ENCODE results near the gene ZNF79. TPM values are rescaled to one million over a fixed set of nuclear protein-coding genes. Genes with fewer than 3 reads are reported as not detected.
"Not testable (repeated sequence)": the region's sequence is repeated elsewhere in the genome, so short reads cannot be mapped to it uniquely, and the experiment has no call there.

Gene ZNF79
- total RNA-seq, 1 experiment from 2014 or later: 4.4 TPM

DNA sequence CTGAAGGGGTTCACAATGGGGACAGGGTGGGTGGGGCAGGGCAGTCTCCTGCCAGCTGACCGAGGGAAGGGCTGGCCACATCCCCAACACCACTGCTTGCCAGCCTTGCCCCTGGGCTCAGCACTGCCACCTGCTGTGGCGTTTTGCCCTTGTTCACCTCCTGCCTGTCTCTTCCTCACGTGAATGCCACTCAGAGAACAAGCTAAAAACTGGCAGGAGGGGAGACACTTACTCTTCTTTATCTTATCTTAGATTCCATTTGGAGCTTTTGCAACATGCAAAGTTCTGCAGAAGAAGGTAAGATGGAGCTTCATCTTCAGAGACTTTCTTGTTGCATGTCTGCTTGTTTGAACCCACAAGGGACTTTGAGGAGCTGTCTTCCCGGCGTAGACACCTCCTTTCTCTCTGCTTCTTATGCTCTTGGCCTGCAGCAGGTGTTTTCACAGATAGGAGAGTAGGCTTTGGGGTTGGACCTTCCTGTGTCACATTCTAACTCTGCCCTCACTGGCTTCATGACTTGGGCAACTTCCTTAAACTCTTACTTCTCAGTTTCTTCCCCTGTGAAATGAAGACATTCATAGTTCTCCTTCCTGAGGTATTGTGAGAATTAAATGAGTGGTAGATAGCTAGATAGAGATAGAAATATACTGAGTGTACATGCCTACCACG lies 31.3 kb downstream of the ZNF79 start:
- DNase-seq (ENCODE audit: low read depth): no peak

DNA sequence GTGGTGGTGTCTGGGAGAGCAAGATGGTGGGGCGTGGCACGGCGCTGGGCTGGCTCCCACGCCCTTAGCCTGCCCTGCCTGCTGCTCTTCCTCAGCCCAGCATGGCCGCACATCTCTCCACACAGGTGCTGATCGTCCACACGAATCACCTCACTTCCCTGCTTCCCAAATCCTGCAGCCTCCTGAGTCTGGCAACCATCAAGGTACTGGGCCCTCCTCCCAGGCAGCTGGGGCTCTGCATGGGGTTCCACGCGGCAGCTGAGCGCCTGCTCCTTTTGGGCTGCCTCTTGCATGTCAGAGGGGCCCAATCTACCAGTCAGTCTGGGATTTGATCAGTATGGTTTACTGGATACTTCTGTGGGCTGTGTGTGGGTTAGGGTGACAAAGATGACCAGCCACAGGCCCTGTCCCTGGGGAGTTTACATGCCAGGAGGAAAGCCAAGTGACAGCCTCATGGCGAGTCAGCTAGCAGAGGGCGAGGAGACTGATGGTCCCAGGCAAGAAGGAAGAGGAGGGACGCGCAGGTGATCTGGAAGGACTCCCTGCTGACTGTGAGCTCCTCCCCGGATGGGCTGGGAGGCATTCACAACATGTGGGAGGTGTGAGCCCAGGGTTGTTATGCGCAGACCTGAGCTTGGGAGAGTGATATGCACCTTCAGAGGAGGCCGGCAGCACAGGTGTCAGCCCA lies 33.2 kb downstream of the ZNF79 start:
- no peak for DNase-seq (ENCODE audit: low read depth)

DNA sequence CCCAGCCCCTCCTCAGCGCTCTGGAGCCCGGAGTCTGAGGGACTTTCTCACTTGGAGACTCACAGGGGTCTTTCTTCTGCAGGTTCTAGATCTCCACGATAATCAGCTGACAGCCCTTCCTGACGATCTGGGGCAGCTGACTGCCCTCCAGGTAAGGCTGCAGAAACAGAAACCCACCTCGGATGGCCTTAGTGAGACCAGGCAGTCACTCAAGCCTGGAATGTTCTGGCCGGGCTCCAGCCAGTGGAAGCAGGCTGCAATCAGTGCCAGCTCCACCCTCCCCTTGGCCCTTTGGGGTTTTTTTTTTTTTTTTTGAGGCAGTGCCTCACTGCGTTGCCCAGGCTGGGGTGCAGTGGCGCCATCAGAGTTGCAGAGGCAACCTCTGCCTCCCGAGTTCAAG lies 34.7 kb downstream of the ZNF79 start:
- DNase-seq (ENCODE audit: low read depth): no peak

GRCh38 chr9:127463382-127463781 lies 39.2 kb downstream of the ZNF79 start:
- no peak for DNase-seq (ENCODE audit: low read depth)

- no peak for DNase-seq (ENCODE audit: low read depth)
These were observed 39.7 kb downstream of the ZNF79 start for GRCh38 chr9:127463911-127464310.

DNA sequence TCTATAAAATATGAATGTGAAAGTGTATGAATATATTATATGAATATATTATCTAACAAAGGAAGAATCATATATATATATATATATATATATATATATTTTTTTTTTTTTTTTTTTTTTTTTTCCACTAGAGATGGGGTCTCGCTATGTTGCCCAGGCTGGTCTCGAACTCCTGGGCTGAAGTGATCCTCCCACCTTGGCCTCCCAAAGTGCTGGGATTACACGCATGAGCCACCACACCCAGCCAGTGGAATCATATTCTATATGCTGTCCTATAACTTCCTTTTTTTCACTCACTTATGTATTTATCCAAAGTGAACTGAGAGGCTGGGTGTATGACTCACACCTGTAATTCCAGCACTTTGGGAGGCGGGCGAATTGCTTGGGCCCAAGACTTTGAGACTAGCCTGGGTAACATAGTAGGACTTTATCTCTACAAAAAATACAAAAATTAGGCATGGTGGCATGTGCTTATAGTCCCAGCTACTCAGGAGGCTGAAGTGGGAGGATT lies 42.3 kb downstream of the ZNF79 start:
- not testable (repeated sequence) for DNase-seq (ENCODE audit: low read depth)

DNA sequence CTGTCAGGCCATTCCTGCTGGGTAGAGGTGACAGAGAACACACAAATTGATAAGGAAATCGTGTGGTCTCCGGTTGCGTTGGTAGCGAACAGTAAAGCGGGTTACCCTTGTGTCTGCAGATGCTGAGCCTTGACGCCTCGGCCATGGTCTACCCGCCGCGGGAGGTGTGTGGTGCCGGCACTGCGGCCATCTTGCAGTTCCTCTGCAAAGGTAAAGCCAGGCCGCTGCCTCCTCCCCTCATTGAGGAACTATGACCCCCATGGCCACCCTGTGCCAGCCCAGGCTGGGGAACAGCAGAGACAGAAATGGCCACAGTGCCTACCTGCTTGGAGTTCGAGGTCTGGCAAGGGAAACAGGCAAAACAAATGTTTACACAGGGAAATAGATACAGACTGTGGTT lies 43.4 kb downstream of the ZNF79 start:
- DNase-seq (ENCODE audit: low read depth): no peak

DNA sequence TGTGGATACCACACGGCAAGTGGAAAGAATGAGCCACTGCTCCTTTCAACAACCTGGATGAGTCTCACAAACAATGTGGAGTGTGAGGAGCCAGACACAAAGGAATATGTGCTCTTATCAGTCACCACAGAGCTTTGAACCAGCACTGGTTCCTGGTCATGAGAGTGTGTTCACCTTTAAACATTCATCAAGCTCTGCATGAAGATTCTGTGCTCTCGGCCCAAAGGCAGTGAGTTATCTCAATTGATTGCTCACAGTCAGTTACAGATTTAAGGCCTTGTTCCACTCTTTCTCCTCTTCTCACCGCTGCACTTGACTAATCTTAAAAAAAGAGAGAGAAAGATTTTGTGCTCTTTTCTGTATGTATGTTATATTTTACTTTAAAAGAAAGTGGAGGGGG lies 46.5 kb downstream of the ZNF79 start:
- DNase-seq (ENCODE audit: low read depth): no peak

- DNase-seq (ENCODE audit: low read depth): no peak
These were observed 49.3 kb downstream of the ZNF79 start for GRCh38 chr9:127473501-127473900.

DNA sequence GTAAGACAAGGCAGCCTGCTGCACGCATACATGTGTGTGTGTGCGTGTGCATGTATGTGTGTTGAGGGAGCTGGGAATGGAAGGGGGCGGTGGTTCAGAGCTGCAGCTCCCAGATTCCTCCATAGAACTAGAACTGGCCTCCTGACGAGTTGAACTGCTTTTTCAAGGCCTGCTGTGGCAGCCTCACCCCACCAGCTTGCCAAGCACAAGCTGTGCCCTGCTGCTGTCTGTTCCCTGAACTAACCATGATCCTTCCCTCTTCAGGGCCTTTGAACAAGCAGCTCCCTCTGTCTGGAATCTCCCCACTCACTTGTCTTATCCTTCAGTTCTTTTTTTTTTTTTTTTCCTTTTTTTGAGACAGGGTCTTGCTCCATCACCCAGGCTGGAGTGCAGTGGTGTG lies 49.8 kb downstream of the ZNF79 start:
- DNase-seq (ENCODE audit: low read depth): no peak

DNA sequence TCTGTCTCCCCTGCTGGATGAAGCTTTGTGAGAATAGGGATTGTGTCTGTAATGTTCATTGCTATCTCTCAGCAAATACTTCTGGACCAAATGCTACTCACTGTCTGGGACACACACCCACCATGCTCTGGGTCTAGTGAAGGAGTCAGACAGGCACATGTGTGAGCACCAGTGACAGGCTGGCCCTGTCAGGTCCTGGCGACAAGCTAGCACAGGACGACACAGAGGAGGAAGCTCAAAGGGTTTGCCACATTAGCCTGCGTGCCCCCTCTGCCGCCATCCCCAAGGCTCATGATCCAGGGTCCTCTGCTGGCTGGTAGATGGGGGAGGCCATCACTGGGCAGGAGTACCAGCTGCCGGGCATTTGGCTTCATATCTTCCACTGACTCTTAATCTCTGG lies 50.4 kb downstream of the ZNF79 start:
- no peak for DNase-seq (ENCODE audit: low read depth)

DNA sequence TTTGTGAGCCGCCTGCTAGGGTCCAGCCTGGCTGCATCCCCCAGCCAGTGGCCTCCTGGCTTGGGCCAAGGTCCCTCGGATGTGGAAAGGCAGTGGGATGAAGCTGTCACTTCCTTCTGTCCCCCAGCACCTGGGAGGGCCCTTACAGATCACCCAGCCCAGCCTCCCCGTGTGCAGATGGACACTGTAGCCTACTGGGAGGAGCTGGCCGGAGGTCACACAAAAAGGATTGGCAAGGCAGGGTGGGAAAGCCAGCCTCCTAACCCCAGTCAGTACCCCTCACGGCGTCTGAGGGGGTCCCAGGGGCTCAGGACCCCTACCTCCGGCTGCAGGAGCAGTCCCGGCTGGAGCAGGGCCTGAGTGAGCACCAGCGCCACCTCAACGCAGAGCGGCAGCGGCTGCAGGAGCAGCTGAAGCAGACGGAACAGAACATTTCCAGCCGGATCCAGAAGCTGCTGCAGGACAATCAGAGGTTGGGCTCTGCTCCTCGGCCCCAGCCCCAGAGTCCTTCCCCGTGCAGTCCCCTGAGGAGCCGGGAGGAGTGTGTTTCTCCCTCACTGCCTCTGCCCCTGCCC lies 55.4 kb downstream of the ZNF79 start:
- DNase-seq (ENCODE audit: low read depth): no peak

- no peak for DNase-seq (ENCODE audit: low read depth)
These were observed 58.5 kb downstream of the ZNF79 start for GRCh38 chr9:127482662-127483061.

- no peak for DNase-seq (ENCODE audit: low read depth)
These were observed 61.8 kb downstream of the ZNF79 start for GRCh38 chr9:127485995-127486394.

GRCh38 chr9:127488946-127489345 lies 64.8 kb downstream of the ZNF79 start:
- no peak for DNase-seq (ENCODE audit: low read depth)

- DNase-seq (ENCODE audit: low read depth): no peak
These were observed 65.4 kb downstream of the ZNF79 start for GRCh38 chr9:127489471-127490115.

GRCh38 chr9:127490535-127491230 lies 66.5 kb downstream of the ZNF79 start:
- no peak for DNase-seq (ENCODE audit: low read depth)

DNA sequence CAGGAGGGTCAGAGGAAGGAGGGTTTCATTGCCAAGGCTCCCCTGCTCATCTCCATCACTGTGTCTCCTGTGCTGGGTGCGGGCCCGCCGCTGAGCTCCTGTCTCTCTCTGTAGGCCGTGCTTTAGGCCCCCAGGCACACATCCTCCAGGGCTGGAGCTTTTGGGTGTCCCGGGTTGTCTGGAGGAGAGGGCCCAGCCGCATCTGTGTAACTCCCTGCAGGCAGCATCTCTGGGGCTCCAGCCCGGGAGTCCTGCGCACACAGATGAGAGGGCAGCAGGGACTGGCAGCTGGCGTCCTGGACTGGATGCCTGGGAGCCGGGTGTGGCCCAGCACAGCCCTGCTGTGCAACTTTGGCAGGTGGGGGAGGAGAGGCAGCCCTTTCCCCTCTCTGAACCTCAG lies 67.3 kb downstream of the ZNF79 start:
- DNase-seq (ENCODE audit: low read depth): no peak

DNA sequence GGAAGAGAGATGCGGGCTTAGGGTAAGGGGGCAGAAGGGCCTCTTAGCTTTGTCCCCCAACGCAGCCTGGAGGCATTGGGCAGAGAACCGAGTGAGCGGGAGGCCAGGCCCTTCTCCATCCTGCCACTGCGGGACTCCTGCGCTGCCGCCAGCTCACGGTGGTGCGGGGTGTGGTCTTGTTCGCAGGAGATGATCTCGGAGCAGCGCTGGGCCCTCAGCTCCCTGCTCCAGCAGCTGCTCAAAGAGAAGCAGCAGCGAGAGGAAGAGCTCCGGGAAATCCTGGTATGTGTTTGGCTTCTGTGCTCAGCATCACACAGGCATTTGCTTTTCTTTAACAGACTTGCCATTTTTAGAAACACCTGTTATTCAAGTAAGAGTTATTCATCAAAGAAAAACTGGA lies 68.4 kb downstream of the ZNF79 start:
- no peak for DNase-seq (ENCODE audit: low read depth)

- DNase-seq (ENCODE audit: low read depth): no peak
These were observed 69.6 kb downstream of the ZNF79 start for GRCh38 chr9:127493592-127494303.

DNA sequence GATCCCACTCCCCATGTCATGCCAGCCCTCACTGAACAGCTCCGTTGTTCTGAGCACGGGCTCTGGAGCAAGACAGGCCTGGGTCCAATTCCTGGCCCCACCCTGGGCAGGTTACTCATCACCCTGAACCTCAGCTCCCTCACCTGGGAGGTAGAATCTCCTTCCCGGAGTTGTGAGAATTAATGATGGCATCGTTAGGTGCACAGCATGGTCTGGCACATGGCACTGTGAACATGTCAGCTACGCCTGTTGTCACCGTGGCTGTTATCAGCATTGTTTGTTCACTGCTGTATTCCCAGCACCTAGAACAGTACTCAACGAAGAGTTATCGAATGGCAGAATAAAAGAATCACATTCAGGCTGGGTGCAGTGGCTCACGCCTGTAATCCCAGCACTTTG lies 70.1 kb downstream of the ZNF79 start:
- DNase-seq (ENCODE audit: low read depth): no peak
